HUES6 (cell line): ENCODE measurements around the gene PLB1.

Experiments
- H3K27ac ChIP-seq: 2 replicates; pipeline ENCODE4 v1.7.0; 2013; ENCODE audit warnings: low read depth, mild to moderate bottlenecking, low read length, inconsistent platforms
- H3K27me3 ChIP-seq: 2 replicates; pipeline ENCODE4 v1.6.1; 2013; ENCODE audit warnings: low read length; ENCODE audit not compliant: control insufficient read depth, insufficient read depth
- H3K36me3 ChIP-seq: 2 replicates; pipeline ENCODE4 v1.6.1; 2013; ENCODE audit warnings: low read length; ENCODE audit not compliant: control insufficient read depth, insufficient read depth
- H3K4me1 ChIP-seq: 2 replicates; pipeline ENCODE4 v1.6.1; 2013; ENCODE audit warnings: low read length; ENCODE audit not compliant: control insufficient read depth, insufficient read depth
- H3K4me3 ChIP-seq: 2 replicates; pipeline ENCODE4 v1.5.1; 2013; ENCODE audit warnings: low read depth, low read length
- H3K9ac ChIP-seq: one replicate; pipeline ENCODE4 v1.6.1; 2013; ENCODE audit warnings: mild to moderate bottlenecking, low read length
- H3K9me3 ChIP-seq: 2 replicates; pipeline ENCODE4 v1.6.1; 2013; ENCODE audit warnings: low read depth, low read length; ENCODE audit not compliant: control insufficient read depth, insufficient read depth

PLB1 gene

DNA sequence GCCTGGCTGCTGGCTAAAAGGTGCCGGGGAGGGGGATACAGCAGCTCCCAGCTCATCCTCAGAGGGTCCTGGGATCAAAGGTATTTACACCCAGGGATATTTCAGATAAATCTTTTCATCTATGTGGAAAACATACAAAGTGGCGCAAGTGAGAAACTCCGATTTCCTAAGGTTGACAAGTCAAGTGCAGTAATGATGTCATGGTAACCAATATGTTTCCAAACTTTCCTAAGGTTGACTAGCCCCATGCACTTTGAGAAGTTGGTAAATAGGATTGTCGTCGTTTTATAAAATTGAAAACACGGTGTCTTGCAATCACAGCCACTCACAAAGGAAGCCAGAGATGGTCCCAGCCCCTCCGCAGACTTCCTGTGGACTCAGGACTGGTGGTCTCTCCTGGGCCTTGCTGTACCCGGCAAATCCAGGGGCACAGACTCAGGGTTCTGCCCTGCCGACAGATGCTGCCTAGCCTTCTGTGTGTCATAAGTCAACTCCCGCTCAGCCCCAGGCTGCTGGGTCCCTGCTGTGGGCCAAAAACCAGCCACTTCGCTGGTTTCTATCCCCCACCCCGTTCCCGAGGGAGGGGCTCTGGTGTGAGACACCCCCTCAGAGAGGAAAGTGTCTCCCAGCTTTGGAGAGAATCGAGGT is 144.5 kb downstream of the PLB1 start:
- H3K27ac ChIP-seq: no peak overlapping the region
- peaks cover 14% of the 10 kb centered on the region for H3K4me1 ChIP-seq
- H3K9ac ChIP-seq: no peak overlapping the region
- no peak overlapping the region for H3K4me3 ChIP-seq
- H3K36me3 ChIP-seq: no peaks in the 10 kb centered on the region
- no peaks in the 10 kb centered on the region for H3K9me3 ChIP-seq
- no peaks in the 10 kb centered on the region for H3K27me3 ChIP-seq

DNA sequence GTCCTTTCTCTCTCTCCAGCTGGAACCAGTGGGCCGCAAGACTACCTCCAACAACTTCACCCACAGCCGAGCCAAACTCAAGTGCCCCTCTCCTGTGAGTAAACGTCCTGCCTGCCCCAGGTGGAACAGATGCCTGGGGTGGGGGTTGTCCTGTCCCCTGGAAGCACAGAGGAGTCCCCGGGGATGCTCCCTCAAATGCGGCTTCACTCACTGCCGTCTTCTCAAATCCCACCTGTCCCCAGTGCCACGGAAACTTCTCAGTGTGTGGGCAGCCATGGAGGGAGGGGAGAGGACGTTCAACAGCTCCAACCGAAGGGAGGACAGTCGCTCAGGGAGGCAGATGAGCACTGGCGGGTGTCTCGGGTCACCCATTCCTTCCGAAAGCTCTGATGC is 145.0 kb downstream of the PLB1 start:
- Histone ChIP-seq H3K27ac (no peak overlapping the region), H3K27me3 (no peaks in the 10 kb centered on the region), H3K9me3 (no peaks in the 10 kb centered on the region), H3K9ac (no peak overlapping the region), H3K36me3 (no peaks in the 10 kb centered on the region), H3K4me1 (peaks cover 14% of the 10 kb centered on the region), H3K4me3 (no peak overlapping the region)

DNA sequence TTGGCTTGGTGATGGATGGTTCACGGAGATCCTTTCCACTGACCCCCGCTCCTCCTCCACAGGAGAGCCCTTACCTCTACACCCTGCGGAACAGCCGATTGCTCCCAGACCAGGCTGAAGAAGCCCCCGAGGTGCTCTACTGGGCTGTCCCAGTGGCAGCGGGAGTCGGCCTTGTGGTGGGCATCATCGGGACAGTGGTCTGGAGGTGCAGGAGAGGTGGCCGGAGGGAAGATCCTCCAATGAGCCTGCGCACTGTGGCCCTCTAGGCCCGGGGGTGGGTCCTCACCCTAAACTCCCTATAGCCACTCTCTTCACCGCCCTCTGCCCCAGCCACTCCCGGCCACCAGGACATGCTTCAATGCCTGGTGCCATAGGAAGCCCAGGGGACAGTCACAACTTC is 146.9 kb downstream of the PLB1 start:
- H3K9me3 ChIP-seq: no peaks in the 10 kb centered on the region
- H3K4me1 ChIP-seq: peaks cover 14% of the 10 kb centered on the region
- H3K27ac ChIP-seq: no peak overlapping the region

DNA sequence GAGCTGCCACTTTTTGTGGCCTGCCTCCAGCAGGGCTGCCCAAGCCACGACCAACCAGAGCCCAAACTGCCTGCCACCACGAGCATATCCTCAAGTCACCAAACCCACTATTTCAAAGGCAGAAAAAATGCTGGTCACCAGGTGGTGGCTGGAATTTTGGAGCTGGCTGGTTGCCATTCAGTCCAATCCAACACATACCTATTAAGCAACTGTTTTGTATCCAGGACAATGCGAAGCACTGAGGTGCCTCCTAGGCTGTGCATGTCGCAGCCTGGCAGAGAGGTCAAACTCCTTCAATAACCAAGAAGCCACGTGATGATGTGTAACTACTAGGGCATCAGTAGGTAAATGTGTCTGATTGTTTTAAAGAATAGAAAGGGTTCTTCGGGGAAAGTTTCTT is 147.5 kb downstream of the PLB1 start:
- Histone ChIP-seq H3K36me3 (no peaks in the 10 kb centered on the region), H3K9ac (no peak overlapping the region)

More for the DNA sequence above, 146.9 kb downstream of the PLB1 start:
- Histone ChIP-seq H3K36me3 (no peaks in the 10 kb centered on the region), H3K27me3 (no peaks in the 10 kb centered on the region), H3K9ac (no peak overlapping the region), H3K4me3 (no peak overlapping the region)

DNA sequence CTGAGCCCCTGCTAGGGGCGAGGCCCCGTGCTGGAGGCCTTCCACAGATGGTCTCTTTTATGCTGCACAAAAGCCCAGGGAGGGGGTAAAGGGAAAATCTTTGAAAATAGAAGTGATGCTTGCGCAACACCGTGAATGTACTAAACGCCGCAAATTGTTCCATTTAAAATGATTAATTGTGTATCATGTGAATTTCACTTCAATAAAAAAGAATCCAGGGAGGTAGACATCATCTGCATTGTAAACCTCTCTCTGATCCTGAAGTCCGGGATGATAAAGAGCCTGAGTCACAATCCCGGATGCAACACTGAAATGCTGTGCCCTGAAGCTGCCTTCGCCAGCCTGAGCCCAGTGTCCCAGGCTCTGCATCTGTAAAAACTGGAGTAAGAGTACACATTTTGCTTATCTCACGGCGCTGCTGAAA is 148.1 kb downstream of the PLB1 start:
- Histone ChIP-seq H3K9ac (no peak overlapping the region), H3K27ac (no peak overlapping the region), H3K4me1 (peaks cover 14% of the 10 kb centered on the region)

More for the DNA sequence above, 147.5 kb downstream of the PLB1 start:
- H3K4me3 ChIP-seq: no peak overlapping the region
- H3K27ac ChIP-seq: no peak overlapping the region
- H3K27me3 ChIP-seq: no peaks in the 10 kb centered on the region
- H3K9me3 ChIP-seq: no peaks in the 10 kb centered on the region
- peaks cover 14% of the 10 kb centered on the region for H3K4me1 ChIP-seq

DNA sequence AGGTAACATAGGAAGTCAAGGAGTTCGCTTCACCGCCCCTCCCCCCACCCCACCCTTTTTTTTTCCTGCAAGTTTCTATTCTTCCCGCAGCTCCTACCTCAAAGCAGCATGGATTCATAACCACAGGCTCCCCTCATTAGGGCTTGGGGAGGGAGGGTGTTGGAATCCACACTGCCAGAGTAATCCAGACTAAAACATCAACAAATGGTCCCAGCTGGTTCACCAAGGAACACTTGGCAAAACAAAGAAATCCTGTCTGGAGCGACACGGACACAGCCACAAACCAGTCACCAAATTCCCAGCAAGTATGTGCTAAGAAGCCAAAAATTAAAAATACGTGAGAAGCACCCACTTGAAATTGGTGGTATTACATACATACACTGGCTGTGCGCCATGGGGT is 148.9 kb downstream of the PLB1 start:
- H3K4me3 ChIP-seq: no peak overlapping the region
- no peaks in the 10 kb centered on the region for H3K27me3 ChIP-seq
- no peak overlapping the region for H3K9ac ChIP-seq
- H3K9me3 ChIP-seq: no peaks in the 10 kb centered on the region
- peaks cover 14% of the 10 kb centered on the region for H3K4me1 ChIP-seq
- no peak overlapping the region for H3K27ac ChIP-seq
- H3K36me3 ChIP-seq: no peaks in the 10 kb centered on the region

More for the DNA sequence above, 148.1 kb downstream of the PLB1 start:
- Histone ChIP-seq H3K36me3 (no peaks in the 10 kb centered on the region), H3K9me3 (no peaks in the 10 kb centered on the region), H3K27me3 (no peaks in the 10 kb centered on the region), H3K4me3 (no peak overlapping the region)

DNA sequence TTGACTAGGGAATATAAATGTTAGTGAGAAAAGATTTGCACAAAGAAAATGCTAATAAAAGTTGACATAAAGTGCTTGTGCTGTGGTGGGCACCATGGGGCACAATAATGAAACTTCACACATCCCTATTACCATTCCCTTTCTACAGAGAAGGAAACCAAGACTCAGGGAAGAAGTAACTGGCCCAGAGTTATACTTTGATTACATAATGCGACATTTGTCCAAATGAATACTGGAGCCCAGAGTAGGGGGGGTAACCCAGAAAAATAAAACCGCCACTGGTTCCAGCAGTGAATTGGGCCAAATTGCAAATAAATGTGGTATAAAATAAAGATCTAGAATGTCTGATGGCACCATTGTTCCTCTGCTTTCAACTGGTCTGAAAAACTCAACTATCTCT is 149.7 kb downstream of the PLB1 start:
- Histone ChIP-seq H3K4me3 (no peak overlapping the region), H3K27ac (no peak overlapping the region), H3K9ac (no peak overlapping the region), H3K36me3 (no peaks in the 10 kb centered on the region), H3K9me3 (no peaks in the 10 kb centered on the region), H3K27me3 (no peaks in the 10 kb centered on the region), H3K4me1 (peaks cover 14% of the 10 kb centered on the region)

DNA sequence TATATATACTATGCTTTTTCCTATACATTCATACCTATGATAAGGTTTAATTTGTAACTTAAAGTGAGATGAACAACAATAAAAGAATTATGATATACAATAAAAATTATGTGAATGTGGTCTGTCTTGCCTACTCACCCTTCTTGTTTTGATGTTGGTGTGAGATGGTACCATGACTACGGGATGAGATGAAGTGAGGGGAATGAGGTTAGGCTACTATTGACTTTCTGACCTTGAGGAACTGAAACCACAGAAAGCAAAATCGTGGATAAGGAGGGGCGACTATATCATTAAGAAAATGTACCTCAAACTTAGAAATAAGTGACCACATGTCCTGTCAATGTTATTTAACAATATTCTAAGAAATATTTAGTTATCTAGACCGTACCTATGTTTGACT is 151.8 kb downstream of the PLB1 start:
- Histone ChIP-seq H3K36me3 (no peaks in the 10 kb centered on the region), H3K27ac (no peak overlapping the region), H3K9me3 (no peaks in the 10 kb centered on the region), H3K27me3 (no peaks in the 10 kb centered on the region), H3K4me1 (peaks cover 14% of the 10 kb centered on the region), H3K4me3 (no peak overlapping the region), H3K9ac (no peak overlapping the region)

DNA sequence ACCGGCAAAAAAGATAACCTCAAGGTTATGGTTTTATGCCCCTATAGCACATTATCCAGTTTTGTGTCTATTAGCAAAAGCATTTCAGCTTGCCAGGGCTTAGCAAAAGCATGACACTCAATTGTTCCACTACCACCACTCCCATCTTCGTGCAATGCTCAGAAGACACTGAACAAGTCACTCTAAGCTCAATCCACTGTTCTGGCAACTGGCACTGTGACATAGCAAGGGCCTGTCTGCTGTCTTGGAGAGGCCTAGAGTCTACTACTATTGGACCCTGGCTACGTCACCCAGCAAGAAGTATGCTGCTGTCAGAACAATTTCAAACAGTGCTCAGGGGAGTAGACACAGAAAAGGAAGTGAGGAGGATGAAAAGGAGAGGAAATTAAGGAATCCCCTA is 152.3 kb downstream of the PLB1 start:
- H3K27ac ChIP-seq: no peak overlapping the region
- H3K9ac ChIP-seq: no peak overlapping the region
- H3K27me3 ChIP-seq: no peaks in the 10 kb centered on the region
- H3K4me3 ChIP-seq: no peak overlapping the region
- H3K9me3 ChIP-seq: no peaks in the 10 kb centered on the region
- H3K4me1 ChIP-seq: peaks cover 14% of the 10 kb centered on the region
- no peaks in the 10 kb centered on the region for H3K36me3 ChIP-seq

DNA sequence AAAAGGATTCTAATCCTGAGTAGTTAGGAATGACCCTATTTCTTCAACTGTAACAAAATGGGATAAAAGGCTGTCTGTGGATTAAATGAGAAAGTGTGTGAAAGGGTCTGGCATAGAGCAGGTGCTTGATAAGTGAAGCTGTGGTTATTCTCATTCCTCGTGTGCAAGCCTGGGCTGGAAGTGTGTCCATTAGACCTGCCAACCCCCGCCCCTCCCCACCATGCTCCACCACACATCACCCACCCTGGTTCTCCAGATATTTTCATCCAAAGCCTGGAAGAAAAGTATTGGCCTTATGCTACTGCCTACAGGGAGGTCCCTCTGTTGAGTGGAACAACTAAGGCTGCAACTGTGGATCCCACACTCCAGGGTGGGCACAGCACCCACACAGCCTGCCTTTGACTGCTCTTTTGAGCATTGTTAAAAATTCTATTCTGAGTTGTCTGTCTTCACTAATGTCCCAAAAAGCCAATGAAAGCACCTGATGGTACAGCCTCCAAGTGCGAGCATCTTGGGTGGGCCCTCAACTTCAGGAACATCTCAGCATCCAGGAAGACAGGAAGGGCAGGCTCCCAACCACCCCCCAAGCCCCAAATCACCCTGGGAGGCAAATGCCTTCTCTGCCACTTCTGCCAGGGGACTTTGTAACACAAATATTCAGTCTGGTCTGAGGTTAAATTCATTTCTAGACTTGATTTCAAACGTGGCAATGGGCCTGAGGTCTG is 153.0 kb downstream of the PLB1 start:
- H3K9me3 ChIP-seq: no peaks in the 10 kb centered on the region
- no peak overlapping the region for H3K4me3 ChIP-seq
- peaks cover 13% of the 10 kb centered on the region for H3K4me1 ChIP-seq
- no peak overlapping the region for H3K27ac ChIP-seq
- no peak overlapping the region for H3K9ac ChIP-seq
- H3K27me3 ChIP-seq: no peaks in the 10 kb centered on the region
- no peaks in the 10 kb centered on the region for H3K36me3 ChIP-seq

DNA sequence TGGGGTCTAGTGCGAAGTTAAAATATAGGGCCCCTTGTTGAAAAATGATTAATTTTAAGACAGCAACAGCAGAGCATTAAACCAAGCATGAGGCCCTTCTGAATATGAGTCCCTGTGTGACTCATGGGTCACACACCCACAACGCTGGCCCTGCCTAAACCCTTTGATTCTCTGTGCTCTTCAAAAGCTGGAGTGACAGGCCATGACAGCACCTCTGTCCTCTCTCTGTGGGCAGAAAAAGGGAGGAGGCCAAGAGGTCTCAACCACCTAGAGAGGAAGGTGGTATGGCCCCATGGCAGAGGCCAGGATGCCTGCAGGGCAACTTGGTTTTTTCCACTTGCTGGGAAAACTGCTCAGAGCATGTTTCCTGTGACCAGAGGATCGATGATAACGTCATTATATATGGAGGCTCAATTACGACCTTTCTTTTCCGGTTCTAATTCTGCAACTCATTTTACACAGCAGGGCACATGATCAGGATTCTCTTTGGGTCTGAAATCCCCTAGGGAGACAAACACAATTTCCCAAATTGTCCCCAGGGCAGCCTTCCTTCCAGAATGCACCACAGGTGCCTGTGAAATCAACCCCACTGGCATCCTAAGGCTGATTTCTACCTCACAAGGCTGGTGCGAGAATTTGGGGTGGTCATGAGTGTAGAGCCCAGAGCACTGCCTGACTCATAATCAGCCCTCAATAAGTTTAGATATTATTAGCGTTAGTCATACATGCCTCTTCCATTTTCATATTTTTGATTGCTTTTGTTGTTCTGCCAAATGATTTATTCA is 153.8 kb downstream of the PLB1 start:
- H3K4me1 ChIP-seq: peaks cover 5% of the 10 kb centered on the region; the same call in 1 of the 2 replicates
- H3K27ac ChIP-seq: no peak overlapping the region
- H3K27me3 ChIP-seq: no peaks in the 10 kb centered on the region
- no peak overlapping the region for H3K9ac ChIP-seq
- no peaks in the 10 kb centered on the region for H3K9me3 ChIP-seq
- H3K4me3 ChIP-seq: no peak overlapping the region
- H3K36me3 ChIP-seq: no peaks in the 10 kb centered on the region
